OCI-LY3 (cell line): ENCODE data around the gene FAM118B.
A peak's percentile ranks its signal among the peaks of the same experiment; 100 is the strongest.

Experiments used
- H2AFZ ChIP-seq: fragments of 200-600, 300-600 bp; shearing (Covaris generic); 2 replicates; pipeline ENCODE4 v1.6.0; 2014; ENCODE audit warnings: antibody characterized with exemption, low read depth, low read length
- H3K27ac ChIP-seq: fragments of 200-600, 300-600 bp; sonication (generic); 2 replicates; pipeline ENCODE4 v1.5.1; 2014; ENCODE audit warnings: mild to moderate bottlenecking, low read length, moderate library complexity, mixed read lengths
- H3K27me3 ChIP-seq: fragments of 200-600, 300-600 bp; sonication (generic); 2 replicates; pipeline ENCODE4 v1.6.1; 2014; ENCODE audit warnings: low read depth, low read length, mixed read lengths
- H3K36me3 ChIP-seq: fragments of 200-600, 300-600 bp; sonication (generic); replicated peaks from 2 replicates; pipeline ENCODE3; 2014; ENCODE audit warnings: low read depth, low read length, mixed read lengths
- H3K4me1 ChIP-seq: fragments of 300-600, 200-600 bp; sonication (generic); 2 replicates; pipeline ENCODE4 v1.6.1; 2014; ENCODE audit warnings: low read length, mixed read lengths
- H3K4me2 ChIP-seq: fragments of 200-600, 300-600 bp; sonication (generic); 2 replicates; pipeline ENCODE4 v1.6.1; 2014; ENCODE audit warnings: low read length, mixed read lengths
- H3K4me3 ChIP-seq: fragments of 300-600, 200-600 bp; sonication (generic); 2 replicates; pipeline ENCODE4 v1.5.1; 2014; ENCODE audit warnings: antibody characterized with exemption, mild to moderate bottlenecking, low read length, moderate library complexity
- H3K79me2 ChIP-seq: fragments of 300-600, 200-600 bp; shearing (Covaris generic); 2 replicates; pipeline ENCODE4 v1.6.1; 2014; ENCODE audit warnings: mild to moderate bottlenecking, low read length, mixed read lengths
- H3K9ac ChIP-seq: fragments of 300-600, 200-600 bp; shearing (Covaris generic); 2 replicates; pipeline ENCODE4 v1.6.0; 2014; ENCODE audit warnings: mild to moderate bottlenecking, low read length, moderate library complexity
- H3K9me3 ChIP-seq: fragments of 200-600, 300-600 bp; shearing (Covaris generic); 2 replicates; pipeline ENCODE4 v1.6.1; 2014; ENCODE audit warnings: low read length, mixed read lengths; ENCODE audit not compliant: insufficient read depth
- H4K20me1 ChIP-seq: fragments of 200-600, 300-600 bp; sonication (generic); 2 replicates; pipeline ENCODE4 v1.6.1; 2016; ENCODE audit warnings: low read length, mixed read lengths; ENCODE audit not compliant: insufficient read depth
- CTCF ChIP-seq: fragments of 200-600, 300-600 bp; sonication (generic); IDR thresholded peaks from 2 replicates; pipeline ENCODE4 v1.5.1; 2014; ENCODE audit warnings: antibody characterized with exemption, low read length, low read depth
- EZH2phosphoT487 ChIP-seq: fragments of 200-600 bp; shearing (Covaris generic); IDR thresholded peaks from 2 replicates; pipeline ENCODE4 v1.6.1; 2018; ENCODE audit warnings: antibody characterized with exemption, mixed run types, low read depth

Gene FAM118B

GRCh38 chr11:126288237-126288636 lies 76.7 kb downstream of the FAM118B start:
- no peak overlapping the region for H3K27ac ChIP-seq
- no peaks in the 10 kb centered on the region for H3K9me3 ChIP-seq
- H3K4me1 ChIP-seq: peaks cover 23% of the 10 kb centered on the region
- H3K4me3 ChIP-seq: no peak overlapping the region
- no peaks in the 10 kb centered on the region for H4K20me1 ChIP-seq
- no peak overlapping the region for H2AFZ ChIP-seq
- H3K36me3 ChIP-seq: peaks cover 8% of the 10 kb centered on the region
- H3K9ac ChIP-seq: no peak overlapping the region
- peaks cover 4% of the 10 kb centered on the region; the same call in 1 of the 2 replicates for H3K79me2 ChIP-seq
- TF ChIP-seq CTCF: no peak
- TF ChIP-seq EZH2phosphoT487: no peak
- H3K27me3 ChIP-seq: no peaks in the 10 kb centered on the region
- peak overlapping the region; percentile 37; the same call in 1 of the 2 replicates for H3K4me2 ChIP-seq

GRCh38 chr11:126290887-126291286 lies 79.3 kb downstream of the FAM118B start:
- TF ChIP-seq CTCF: no peak
- TF ChIP-seq EZH2phosphoT487: no peak
- Histone ChIP-seq H3K79me2 (no peaks in the 10 kb centered on the region), H3K36me3 (peaks cover 17% of the 10 kb centered on the region), H3K9ac (no peak overlapping the region), H3K4me1 (peaks cover 25% of the 10 kb centered on the region), H4K20me1 (no peaks in the 10 kb centered on the region), H3K4me2 (no peak overlapping the region), H3K27ac (no peak overlapping the region), H3K27me3 (no peaks in the 10 kb centered on the region), H2AFZ (no peak overlapping the region), H3K9me3 (no peaks in the 10 kb centered on the region), H3K4me3 (no peak overlapping the region)

- H3K9me3 ChIP-seq: no peaks in the 10 kb centered on the region
- no peaks in the 10 kb centered on the region for H3K27me3 ChIP-seq
- no peak overlapping the region for H3K4me3 ChIP-seq
- no peaks in the 10 kb centered on the region for H4K20me1 ChIP-seq
- H3K79me2 ChIP-seq: no peaks in the 10 kb centered on the region
- H2AFZ ChIP-seq: no peak overlapping the region
- no peak overlapping the region for H3K9ac ChIP-seq
- TF ChIP-seq EZH2phosphoT487 (no peak), CTCF (no peak)
- peak overlapping the region; percentile 23; the same call in 1 of the 2 replicates for H3K27ac ChIP-seq
- H3K36me3 ChIP-seq: peaks cover 15% of the 10 kb centered on the region
- peak overlapping the region; percentile 34; the same call in 1 of the 2 replicates for H3K4me2 ChIP-seq
- peaks cover 17% of the 10 kb centered on the region for H3K4me1 ChIP-seq
Measured at GRCh38 chr11:126293726-126294125, 82.1 kb downstream of the FAM118B start.

- Histone ChIP-seq H4K20me1 (no peaks in the 10 kb centered on the region), H3K36me3 (peaks cover 16% of the 10 kb centered on the region)
Measured at GRCh38 chr11:126297004-126297403, 85.4 kb downstream of the FAM118B start.

More at GRCh38 chr11:126297004-126297403, 85.4 kb downstream of the FAM118B start:
- Histone ChIP-seq H3K9me3 (no peaks in the 10 kb centered on the region), H3K4me3 (no peak overlapping the region), H3K4me2 (no peak overlapping the region), H2AFZ (no peak overlapping the region), H3K4me1 (peaks cover 15% of the 10 kb centered on the region), H3K27ac (no peak overlapping the region), H3K79me2 (no peaks in the 10 kb centered on the region), H3K9ac (no peak overlapping the region), H3K27me3 (no peaks in the 10 kb centered on the region)
- TF ChIP-seq CTCF (no peak), EZH2phosphoT487 (no peak)
